C4-2B (cell line): Measurements from ENCODE around the gene IL1A.

ENCODE experiments used
- CTCF ChIP-seq: fragments of 450-650 bp; conservative IDR thresholded peaks from 2 replicates; pipeline ENCODE4 v1.5.1; 2017; ENCODE audit warnings: mild to moderate bottlenecking
- ZFX ChIP-seq: fragments of 450-650 bp; IDR thresholded peaks from 2 replicates; pipeline ENCODE4 v1.6.1; 2017

- no peak for TF ChIP-seq CTCF
- no peak for TF ChIP-seq ZFX
Observed at GRCh38 chr2:112782234-112782799, 2.0 kb downstream of the IL1A start.
